Measurements from ENCODE around the gene CROCC2.

Gene CROCC2

DNA sequence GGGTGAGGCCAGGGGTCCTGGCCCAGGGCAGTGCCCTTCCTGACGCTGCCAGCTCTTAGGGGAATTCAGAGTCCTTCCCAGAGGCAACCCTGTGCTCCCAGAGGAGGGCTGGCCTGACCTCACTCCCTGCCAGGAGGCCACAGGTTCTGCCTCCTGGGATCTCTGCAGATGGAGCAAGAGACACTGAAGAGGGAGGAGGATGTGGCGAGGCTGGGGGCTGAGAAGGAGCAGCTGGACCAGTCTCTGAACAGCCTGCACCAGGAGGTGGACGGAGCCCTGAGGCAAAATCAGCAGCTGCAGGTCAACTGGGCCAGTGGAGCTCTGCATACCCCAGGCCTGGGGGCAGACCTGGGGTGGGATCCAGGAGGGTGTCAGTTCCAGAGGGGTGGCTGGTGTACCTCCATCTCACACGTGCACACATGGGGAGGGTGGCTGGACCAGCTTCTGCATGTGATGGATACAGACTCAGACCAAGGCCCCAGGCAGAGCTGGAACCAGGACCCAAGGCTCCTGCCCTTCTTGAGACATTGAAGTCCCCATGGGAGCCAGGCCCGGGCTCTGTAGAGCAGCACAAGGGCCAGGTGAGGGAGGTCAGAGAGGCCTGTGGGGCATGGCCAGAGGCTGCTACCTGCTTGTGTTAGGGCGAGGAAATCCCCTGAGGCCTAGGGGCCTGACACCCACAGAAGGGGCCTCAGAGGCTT is 82.6 kb downstream of the CROCC2 start:
- DNase-seq (ENCODE audit: low spot score): no peak

DNA sequence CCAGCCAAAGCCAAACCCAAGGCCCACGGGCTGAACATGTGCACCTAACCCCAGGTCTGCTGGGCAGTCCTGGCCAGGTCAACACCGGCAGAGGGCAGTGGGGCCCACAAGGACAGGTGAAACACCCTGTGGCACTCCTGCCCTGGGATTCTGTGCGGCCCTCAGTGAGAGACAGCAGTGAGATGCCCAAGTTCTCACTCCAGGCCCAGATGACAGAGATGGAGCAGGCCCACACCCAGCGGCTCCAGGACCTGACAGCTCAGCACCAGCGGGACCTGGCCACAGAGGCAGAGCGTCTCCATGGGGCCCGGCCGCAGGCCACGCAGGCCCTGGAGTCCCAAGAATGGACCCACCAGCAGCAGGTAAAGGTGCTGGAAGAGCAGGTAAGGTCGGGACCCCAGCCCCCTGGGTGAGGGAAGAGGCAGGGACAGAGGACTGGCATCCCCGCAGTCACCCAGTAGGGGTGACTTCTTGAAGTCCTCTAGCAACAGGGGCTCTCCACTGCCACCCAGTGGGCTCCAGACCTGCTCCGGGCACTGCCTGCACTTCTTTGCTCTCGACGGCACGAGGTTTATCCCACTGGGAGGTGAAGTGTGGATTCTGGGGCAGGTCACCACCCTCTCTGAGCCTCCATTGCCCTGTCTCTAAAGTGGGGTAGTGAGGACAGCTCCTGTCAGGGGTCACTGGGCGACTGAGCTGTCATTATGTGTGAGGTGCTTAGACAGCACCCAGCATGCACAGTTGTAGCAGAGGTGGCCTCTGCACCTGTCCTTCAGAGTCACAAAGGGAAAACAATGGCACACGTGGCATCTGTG is 83.5 kb downstream of the CROCC2 start:
- DNase-seq (ENCODE audit: low spot score): peak; percentile 38

DNA sequence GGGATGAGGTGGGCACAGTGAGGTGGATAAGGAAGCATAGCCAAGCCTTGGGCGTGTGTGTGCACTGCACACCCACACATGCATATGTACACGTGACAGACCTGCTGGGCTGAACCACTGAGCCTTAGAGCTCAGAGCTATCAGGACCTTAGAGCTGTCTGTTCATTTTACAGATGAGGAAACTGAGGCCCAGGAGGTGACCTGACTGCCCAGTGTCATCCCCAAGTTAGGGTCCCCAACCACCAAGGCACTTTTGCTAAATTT is 84.1 kb downstream of the CROCC2 start:
- no peak for DNase-seq (ENCODE audit: low spot score)

DNA sequence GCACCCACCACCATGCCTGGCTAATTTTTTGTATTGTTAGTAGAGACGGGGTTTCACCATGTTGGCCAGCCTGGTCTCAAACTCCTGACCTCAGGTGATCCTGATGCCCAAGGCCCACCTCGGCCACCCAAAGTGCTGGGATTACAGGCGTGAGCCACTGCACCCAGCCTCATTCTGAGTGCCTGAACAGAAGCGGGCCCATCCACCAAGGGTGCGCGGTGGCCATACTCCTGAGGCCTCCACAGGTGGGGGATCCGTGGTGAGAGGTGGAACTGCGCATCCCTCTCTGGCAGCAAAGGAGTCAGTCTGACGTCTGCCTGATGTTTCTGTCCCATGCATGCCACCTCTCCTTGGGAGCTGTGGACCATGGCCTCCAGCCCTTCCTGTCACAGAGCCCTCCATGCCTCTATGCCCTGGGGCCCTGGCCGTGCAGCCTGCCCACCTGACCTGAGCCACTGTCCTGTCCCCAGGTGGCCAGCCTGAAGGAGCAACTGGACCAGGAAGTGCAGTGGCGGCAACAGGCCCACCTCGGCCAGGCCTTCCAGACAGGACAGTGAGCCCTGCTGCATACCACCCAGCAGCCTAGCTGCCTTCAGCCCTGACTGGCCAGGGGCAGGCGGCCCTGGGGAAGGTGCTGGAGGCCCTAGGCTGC is 84.7 kb downstream of the CROCC2 start:
- no peak for DNase-seq (ENCODE audit: low spot score)

DNA sequence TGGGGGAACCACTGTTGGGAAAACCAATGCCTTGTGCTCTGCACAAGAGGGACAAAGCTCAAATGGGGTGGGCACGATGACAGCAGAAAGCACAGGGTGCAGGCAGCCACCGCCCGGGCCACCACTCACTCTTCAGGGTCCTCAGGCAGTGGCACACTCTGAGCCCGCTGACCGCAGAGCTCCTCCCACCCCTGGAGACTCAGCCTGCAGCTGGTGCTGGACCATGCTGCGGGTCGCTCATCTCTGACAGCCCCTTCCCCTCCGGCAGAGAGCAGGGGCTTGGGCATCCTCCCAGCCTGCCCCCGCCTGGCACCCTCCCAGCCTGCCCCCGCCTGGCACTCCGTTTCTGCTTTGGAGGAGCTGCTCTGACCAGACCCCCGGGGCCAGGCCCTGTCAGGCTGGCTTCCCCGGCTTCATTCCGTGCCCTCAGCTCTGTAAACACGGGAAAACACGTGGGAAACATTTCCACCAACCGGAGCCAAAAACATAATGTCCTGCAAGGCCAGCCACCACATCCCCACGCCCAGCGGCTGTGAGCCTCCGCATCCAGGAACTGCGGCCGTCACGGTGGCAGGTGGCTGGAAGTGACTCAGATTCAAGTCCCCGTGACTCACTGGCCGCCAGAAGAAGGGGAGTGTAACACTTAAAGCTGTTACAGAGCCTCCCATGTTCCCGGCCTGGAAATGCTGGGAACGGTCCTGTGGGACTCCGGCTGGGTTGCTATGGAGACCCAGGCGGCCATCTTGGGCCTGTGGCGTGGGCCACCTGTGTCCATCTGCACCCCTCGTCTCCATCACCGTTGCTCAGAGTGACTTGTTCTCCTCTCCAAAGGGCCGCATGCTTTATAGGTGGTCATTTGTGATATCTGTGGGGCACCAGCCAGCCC is 85.5 kb downstream of the CROCC2 start:
- DNase-seq (ENCODE audit: low spot score): no peak

DNA sequence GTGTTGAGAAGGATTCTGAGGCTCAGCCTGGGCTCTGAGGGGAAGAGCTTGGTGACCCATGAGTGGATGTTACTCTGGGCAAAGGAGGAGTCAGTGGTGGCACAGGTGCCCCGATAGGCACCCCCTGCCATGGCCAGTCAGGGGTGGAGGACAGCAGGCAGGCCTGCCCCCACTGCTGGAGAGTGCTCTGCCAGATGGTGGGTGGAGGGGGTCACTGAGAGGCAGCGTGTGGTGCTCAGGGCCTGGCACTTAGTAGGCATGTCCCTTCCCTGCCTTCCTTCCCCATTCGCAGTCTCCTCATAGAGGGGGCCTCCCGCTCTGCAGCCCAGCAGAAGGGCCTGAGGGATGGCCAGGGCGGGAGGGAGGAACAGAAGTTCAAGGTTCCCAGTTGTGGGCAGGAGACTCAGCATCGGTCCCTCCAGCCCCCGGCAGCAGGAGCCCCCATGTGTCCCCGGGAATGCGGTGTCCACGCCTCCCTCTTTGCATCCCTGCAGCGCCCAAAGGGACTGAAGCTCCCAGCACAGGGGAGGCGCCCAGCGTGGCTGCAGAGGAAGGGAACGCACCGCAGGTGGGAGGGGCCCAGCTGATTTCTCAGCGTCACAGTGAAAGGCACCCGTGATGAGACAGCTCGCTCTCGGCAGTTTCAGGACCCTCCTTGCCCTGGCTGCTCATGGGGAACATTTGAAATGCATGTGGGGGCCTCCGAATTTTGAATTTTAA is 86.6 kb downstream of the CROCC2 start:
- DNase-seq (ENCODE audit: low spot score): no peak

- DNase-seq (ENCODE audit: low spot score): no peak
These were observed 87.5 kb downstream of the CROCC2 start for GRCh38 chr2:240993446-240994170.

- DNase-seq (ENCODE audit: low spot score): no peak
These were observed 88.2 kb downstream of the CROCC2 start for GRCh38 chr2:240994171-240994896.

DNA sequence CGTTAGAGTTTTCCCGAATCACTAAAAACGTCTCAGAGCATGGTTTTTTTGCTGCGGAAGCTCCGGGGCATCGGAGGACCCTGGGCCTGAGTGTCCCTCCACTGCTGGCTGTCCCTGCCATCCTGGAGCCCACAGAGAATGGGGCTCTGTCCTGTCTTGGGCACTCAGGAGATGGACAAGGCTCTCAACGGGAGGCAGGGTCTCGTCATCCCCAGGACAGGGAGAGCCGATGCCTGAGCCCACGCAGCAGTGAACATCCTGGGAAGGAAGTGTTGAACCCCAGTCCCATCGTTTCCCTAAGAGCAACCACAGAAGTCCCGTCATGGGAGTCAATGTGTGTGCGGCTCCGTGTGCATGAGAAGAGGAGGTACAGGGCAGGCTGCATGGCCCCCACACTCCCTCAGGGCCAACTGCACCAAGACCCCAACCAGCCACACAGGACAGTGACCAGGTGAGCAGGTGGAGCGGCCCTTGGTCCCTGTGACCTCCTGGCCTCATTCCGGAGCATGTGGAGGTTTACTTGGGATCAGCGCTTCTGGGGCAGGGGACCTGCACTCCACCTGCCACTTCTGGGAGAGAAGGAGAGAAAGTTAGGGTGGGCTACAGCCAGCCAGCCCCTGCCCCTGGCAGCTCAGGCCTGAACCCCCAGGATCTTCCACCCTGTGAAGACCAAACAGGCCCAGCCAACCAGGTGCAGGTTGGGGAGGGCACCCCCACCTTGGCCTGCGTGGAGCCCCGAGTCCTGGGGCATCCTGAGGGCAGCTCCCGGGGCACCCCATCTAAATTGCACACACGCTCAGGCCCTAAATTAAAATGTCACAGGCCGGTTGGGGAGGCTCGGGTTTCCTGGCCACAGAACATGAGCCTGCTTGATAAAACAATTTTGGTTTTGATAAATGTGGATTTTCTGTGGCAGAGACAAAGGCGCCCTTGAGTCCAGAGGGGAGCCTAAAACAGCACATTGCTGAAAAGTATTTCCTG is 89.2 kb downstream of the CROCC2 start:
- DNase-seq (ENCODE audit: low spot score): no peak

- no peak for DNase-seq (ENCODE audit: low spot score)
These were observed 90.2 kb downstream of the CROCC2 start for GRCh38 chr2:240996161-240996833.

GRCh38 chr2:240996834-240997140 is 90.7 kb downstream of the CROCC2 start:
- no peak for DNase-seq (ENCODE audit: low spot score)

DNA sequence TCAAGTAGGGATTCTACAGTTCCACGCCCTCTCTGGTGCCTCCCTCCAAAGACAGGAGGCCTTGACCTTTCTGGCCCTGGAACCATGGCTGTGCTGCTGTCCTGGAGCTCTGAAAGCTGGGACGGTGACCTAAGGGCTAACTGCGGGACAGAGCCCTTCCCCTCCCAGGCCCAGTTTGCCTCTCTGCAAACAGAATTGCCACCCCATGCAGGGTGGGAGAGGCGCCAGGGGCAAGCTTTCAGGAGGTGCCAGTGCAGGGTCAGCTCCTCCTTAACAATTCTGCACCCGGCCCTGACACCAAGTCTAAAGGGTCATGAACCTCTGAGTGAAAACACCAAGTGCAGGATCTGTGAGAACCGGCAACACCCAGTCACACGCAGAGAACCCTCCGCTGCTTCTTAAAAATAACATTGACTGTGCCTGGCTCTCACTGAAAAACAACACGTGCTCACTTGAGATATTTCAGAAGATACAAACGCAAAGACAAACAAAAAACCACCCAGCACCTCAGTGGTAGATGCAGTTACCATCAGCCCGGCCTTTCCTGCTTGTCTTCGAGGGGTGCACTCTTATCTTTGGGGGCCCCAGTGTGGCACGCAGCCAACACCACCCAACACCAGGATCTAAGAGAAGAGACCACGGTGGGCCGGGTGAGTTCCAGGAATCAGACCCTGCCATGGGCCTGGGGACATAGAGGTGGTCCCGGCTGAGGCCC is 91.2 kb downstream of the CROCC2 start:
- DNase-seq (ENCODE audit: low spot score): no peak

DNA sequence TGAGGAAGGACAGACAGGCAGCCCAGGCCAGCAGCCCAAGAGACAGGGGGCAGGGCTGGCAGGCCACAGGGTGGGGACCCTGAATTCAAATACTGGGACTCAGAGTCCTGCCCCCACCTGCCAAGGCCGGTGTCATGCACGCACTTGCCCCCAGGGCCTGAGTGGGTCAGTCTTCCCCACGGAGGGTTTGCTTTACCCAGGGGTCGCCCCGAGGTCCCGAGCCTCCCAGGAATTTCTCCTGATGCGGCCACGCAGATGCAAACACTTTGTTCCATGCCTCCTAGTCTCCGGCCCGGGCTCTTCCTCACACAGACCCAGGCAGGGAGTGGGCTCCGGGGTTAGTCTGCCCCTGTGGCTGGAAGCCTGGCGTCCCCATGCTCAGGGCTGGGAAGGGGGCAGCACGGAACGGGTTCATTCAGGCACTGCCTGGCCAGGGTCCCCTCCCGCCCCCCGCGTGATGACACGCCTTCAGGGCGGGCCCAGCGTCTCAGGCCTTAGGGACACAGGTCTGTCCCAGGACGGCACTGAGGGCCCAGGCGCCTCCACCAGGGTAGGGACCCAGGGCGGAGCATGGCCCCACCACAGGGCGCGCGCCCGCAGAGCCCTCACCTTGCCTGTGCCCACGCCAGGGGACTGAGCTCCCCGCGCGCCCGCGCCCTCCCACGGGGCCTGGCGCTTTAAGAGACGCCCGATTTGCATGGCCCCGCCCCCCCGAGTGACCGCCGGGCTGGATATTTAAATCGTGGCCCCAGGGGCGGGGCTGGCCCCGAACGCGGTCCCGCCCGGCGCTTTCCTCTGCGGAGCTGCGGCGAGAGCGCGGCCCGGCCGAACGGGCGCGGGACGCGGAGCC is 91.9 kb downstream of the CROCC2 start, which contains the start of gene SNED1:
Gene SNED1 (plus strand): TSS at position 763 of the 850 bp plus-strand sequence. CDS start 220 bp downstream, outside the sequence.
- no peak for DNase-seq (ENCODE audit: low spot score)

DNA sequence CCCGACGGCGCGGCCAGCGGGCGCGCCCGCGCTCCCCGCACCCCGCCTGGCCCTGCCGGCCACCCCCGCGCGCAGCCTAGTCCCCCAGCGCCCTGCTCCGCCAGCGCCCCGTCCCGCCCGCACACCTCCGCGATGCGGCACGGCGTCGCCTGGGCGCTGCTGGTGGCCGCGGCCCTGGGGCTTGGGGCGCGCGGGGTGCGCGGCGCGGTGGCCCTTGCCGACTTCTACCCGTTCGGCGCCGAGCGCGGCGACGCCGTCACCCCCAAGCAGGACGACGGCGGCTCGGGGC is 92.5 kb downstream of the CROCC2 start:
- no peak for DNase-seq (ENCODE audit: low spot score)

GRCh38 chr2:240998995-240999791 is 93.1 kb downstream of the CROCC2 start:
- no peak for DNase-seq (ENCODE audit: low spot score)

DNA sequence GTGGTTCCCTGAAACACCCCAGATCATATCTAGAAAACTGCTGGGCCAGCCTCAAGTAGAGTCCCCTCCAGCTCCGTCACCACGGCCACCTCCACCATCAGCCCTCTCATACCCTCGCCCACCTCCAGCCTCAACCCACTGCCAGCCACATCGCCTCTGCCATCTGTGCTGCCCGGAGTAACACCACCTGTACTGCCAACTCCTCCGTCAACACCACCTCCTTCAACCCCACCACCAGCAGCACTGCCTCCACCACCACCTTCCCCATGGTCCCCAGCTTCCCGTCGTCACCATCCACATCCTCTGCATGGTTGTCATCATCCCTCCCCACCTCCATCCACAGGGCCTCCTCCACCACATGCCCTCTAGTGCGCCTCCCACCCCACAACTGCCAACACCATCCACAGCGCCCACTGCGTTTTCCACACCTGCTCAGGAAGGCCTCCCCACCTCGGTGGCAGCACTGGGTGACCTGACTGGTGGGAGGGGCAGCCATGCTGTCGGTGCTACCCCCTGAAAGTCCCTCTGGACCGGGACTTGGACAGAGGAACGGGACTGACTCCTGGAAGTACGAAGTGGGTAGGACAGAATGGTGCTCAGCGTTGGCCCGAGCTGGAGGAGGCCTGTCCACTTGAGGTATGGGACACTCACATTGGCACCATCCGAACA is 93.9 kb downstream of the CROCC2 start:
- DNase-seq (ENCODE audit: low spot score): no peak

Data from NAMALWA (cell line).